Measurements from ENCODE around the gene CPT1B. TPM values are rescaled to one million over a fixed set of nuclear protein-coding genes. Genes with fewer than 3 reads are reported as not detected.

Gene CPT1B
- total RNA-seq, 4 donors from 2014 or later, result 9.7 to 38.7 (median 14.9) TPM

- no peak for DNase-seq
- H3K36me3 ChIP-seq, result no peaks in the 10 kb centered on the region
- peaks cover 0 to 4% of the 10 kb centered on the region in 2 donors for H3K4me1 ChIP-seq
- 77 to 87% methylated on average over 7 to 13 of the region's 20 CpGs for WGBS, 2 donors
- no peak overlapping the region for H3K4me3 ChIP-seq (replicated peaks in 1 of 3)
- H3K9me3 ChIP-seq, result no peaks in the 10 kb centered on the region
- peaks cover 4% of the 10 kb centered on the region for H3K27me3 ChIP-seq
- no peak overlapping the region for H3K27ac ChIP-seq
- intact Hi-C loops (cut with DNase I), result loop anchor here (10.0 kb wide), 1 partner anchor 351 kb away; the partner anchor contains the start of gene HDAC10
- no peak for TF ChIP-seq CTCF (IDR thresholded peaks at IDR 0.05)
- no peak for TF ChIP-seq POLR2A (IDR thresholded peaks at IDR 0.05)
Measured at GRCh38 chr22:50605613-50606074, 27.4 kb upstream of the CPT1B start.

- no peak overlapping the region for H3K27ac ChIP-seq
- WGBS, 2 donors, result 81 to 84% methylated on average over 15 to 19 of the region's 23 CpGs
- intact Hi-C loops (cut with DNase I), result loop anchor here (10.0 kb wide), 1 partner anchor 350 kb away; the partner anchor contains the start of gene HDAC10
- H3K4me1 ChIP-seq, result peaks cover 0 to 7% of the 10 kb centered on the region in 2 donors
- H3K27me3 ChIP-seq, result peaks cover 4% of the 10 kb centered on the region
- no peaks in the 10 kb centered on the region for H3K36me3 ChIP-seq
- TF ChIP-seq POLR2A (IDR thresholded peaks at IDR 0.05), result no peak
- no peaks in the 10 kb centered on the region for H3K9me3 ChIP-seq
- no peak for DNase-seq
- no peak overlapping the region for H3K4me3 ChIP-seq (replicated peaks in 1 of 3)
Measured at GRCh38 chr22:50605002-50605612, 26.9 kb upstream of the CPT1B start.

- no peaks in the 10 kb centered on the region for H3K9me3 ChIP-seq
- TF ChIP-seq CTCF (IDR thresholded peaks at IDR 0.05) (no peak), POLR2A (IDR thresholded peaks at IDR 0.05) (no peak)
- no peak for DNase-seq
- H3K27ac ChIP-seq, result no peak overlapping the region
- no peaks in the 10 kb centered on the region for H3K36me3 ChIP-seq
- peaks cover 0 to 10% of the 10 kb centered on the region in 2 donors for H3K4me1 ChIP-seq
- intact Hi-C loops (cut with DNase I), result loop anchor here (10.0 kb wide), 1 partner anchor 350 kb away; the partner anchor contains the start of gene HDAC10
- no peak overlapping the region for H3K4me3 ChIP-seq (replicated peaks in 1 of 3)
- H3K27me3 ChIP-seq, result peaks cover 4% of the 10 kb centered on the region
- WGBS, 2 donors, result 71 to 80% methylated on average over 25 to 43 of the region's 103 CpGs
Measured at GRCh38 chr22:50604256-50605001, 26.2 kb upstream of the CPT1B start.

GRCh38 chr22:50603511-50604255, 25.5 kb upstream of the CPT1B start:
- no peak for TF ChIP-seq POLR2A (IDR thresholded peaks at IDR 0.05)
- no peak for TF ChIP-seq CTCF (IDR thresholded peaks at IDR 0.05)
- H3K4me1 ChIP-seq, result peaks cover 0 to 10% of the 10 kb centered on the region in 2 donors
- H3K27me3 ChIP-seq, result peaks cover 4% of the 10 kb centered on the region
- H3K4me3 ChIP-seq (replicated peaks in 1 of 3), result no peak overlapping the region
- DNase-seq, result no peak
- no peak overlapping the region for H3K27ac ChIP-seq
- WGBS, 2 donors, result 20 to 39% methylated on average over 14 to 24 of the region's 70 CpGs
- no peaks in the 10 kb centered on the region for H3K36me3 ChIP-seq
- H3K9me3 ChIP-seq, result no peaks in the 10 kb centered on the region
- intact Hi-C loops (cut with DNase I), result loop anchor here (10.0 kb wide), 1 partner anchor 349 kb away; the partner anchor contains the start of gene HDAC10

- no peaks in the 10 kb centered on the region for H3K9me3 ChIP-seq
- DNase-seq, result no peak
- TF ChIP-seq POLR2A (IDR thresholded peaks at IDR 0.05) (no peak), CTCF (IDR thresholded peaks at IDR 0.05) (no peak)
- peaks cover 0 to 10% of the 10 kb centered on the region in 2 donors for H3K4me1 ChIP-seq
- WGBS, 2 donors, result 27 to 33% methylated on average over 2 of the region's 2 CpGs
- intact Hi-C loops (cut with DNase I), result loop anchor here (10.0 kb wide), 1 partner anchor 348 kb away; the partner anchor contains the start of gene HDAC10
- H3K27me3 ChIP-seq, result peaks cover 4% of the 10 kb centered on the region
- no peak overlapping the region for H3K27ac ChIP-seq
- no peak overlapping the region for H3K4me3 ChIP-seq (replicated peaks in 1 of 3)
- no peaks in the 10 kb centered on the region for H3K36me3 ChIP-seq
Measured at GRCh38 chr22:50602338-50602700, 24.1 kb upstream of the CPT1B start.

Data from thyroid gland (tissue), 4 donors.